Trophoblast cell (in vitro differentiated cells and primary cell): ENCODE measurements around the gene ART1.
A peak's percentile ranks its signal among the peaks of the same experiment; 100 is the strongest.

Source experiments
- DNase-seq, 2 donors: peaks; one replicate each; pipeline ENCODE4 v3.0.0-alpha.2; 2016
- H2AFZ ChIP-seq: 2 replicates; pipeline ENCODE4 v1.6.1; 2013; ENCODE audit warnings: low read length, moderate library complexity, mild to moderate bottlenecking; ENCODE audit not compliant: insufficient read depth, poor library complexity
- H2AK5ac ChIP-seq: 2 replicates; pipeline ENCODE4 v1.6.1; 2013; ENCODE audit warnings: mild to moderate bottlenecking, low read length
- H2BK120ac ChIP-seq: 2 replicates; pipeline ENCODE4 v1.6.1; 2013; ENCODE audit warnings: low read length, mild to moderate bottlenecking, moderate library complexity; ENCODE audit not compliant: insufficient read depth, poor library complexity
- H2BK12ac ChIP-seq: 2 replicates; pipeline ENCODE4 v1.6.1; 2013; ENCODE audit warnings: mild to moderate bottlenecking, low read length, moderate library complexity
- H2BK5ac ChIP-seq: 2 replicates; pipeline ENCODE4 v1.6.1; 2013; ENCODE audit warnings: low read length, low read depth, moderate library complexity, mild to moderate bottlenecking; ENCODE audit not compliant: poor library complexity
- H3K14ac ChIP-seq: 2 replicates; pipeline ENCODE4 v1.6.1; 2013; ENCODE audit warnings: mild to moderate bottlenecking, low read length
- H3K18ac ChIP-seq: 2 replicates; pipeline ENCODE4 v1.6.1; 2013; ENCODE audit warnings: mild to moderate bottlenecking, low read length
- H3K23ac ChIP-seq: 2 replicates; pipeline ENCODE4 v1.6.1; 2013; ENCODE audit warnings: low read length
- H3K27ac ChIP-seq: 2 replicates; pipeline ENCODE4 v1.5.1; 2013; ENCODE audit warnings: low read depth, mild to moderate bottlenecking, inconsistent platforms, low read length, moderate library complexity
- H3K27me3 ChIP-seq: 2 replicates; pipeline ENCODE4 v1.6.1; 2013; ENCODE audit warnings: inconsistent platforms, mild to moderate bottlenecking, low read length, moderate library complexity; ENCODE audit not compliant: insufficient read depth
- H3K36me3 ChIP-seq, 2 experiments: 1 replicate in 1 of 2; 2 replicates in 1 of 2; pipeline ENCODE4 v1.6.1; 2013; ENCODE audit warnings: low read length in 2 of 2, mild to moderate bottlenecking in 2 of 2, moderate library complexity in 1 of 2; ENCODE audit not compliant: insufficient read depth in 2 of 2, control insufficient read depth in 1 of 2
- H3K4ac ChIP-seq: 2 replicates; pipeline ENCODE4 v1.6.1; 2013; ENCODE audit warnings: low read depth, mild to moderate bottlenecking, low read length, moderate library complexity
- H3K4me1 ChIP-seq, 2 experiments: 1 replicate in 1 of 2; 2 replicates in 1 of 2; pipeline ENCODE4 v1.6.1; 2013; ENCODE audit warnings: low read length in 2 of 2, mild to moderate bottlenecking in 2 of 2, moderate library complexity in 1 of 2; ENCODE audit not compliant: insufficient read depth in 2 of 2, control insufficient read depth in 1 of 2
- H3K4me2 ChIP-seq: 2 replicates; pipeline ENCODE4 v1.6.1; 2013; ENCODE audit warnings: inconsistent platforms, mild to moderate bottlenecking, low read length, moderate library complexity
- H3K4me3 ChIP-seq: 2 replicates; pipeline ENCODE4 v1.5.1; 2013; ENCODE audit warnings: mild to moderate bottlenecking, low read depth, low read length, inconsistent platforms
- H3K79me1 ChIP-seq: one replicate; pipeline ENCODE4 v1.6.1; 2013; ENCODE audit warnings: low read length
- H3K79me2 ChIP-seq: 2 replicates; pipeline ENCODE4 v1.6.1; 2013; ENCODE audit warnings: low read length, mild to moderate bottlenecking; ENCODE audit not compliant: control insufficient read depth, insufficient read depth, poor library complexity
- H3K9ac ChIP-seq: 2 replicates; pipeline ENCODE4 v1.6.1; 2013; ENCODE audit warnings: mild to moderate bottlenecking, low read length
- H3K9me3 ChIP-seq: 2 replicates; pipeline ENCODE4 v1.6.1; 2013; ENCODE audit warnings: low read depth, mild to moderate bottlenecking, control low read depth, inconsistent platforms, low read length; ENCODE audit not compliant: insufficient read depth
- H4K12ac ChIP-seq: 2 replicates; pipeline ENCODE4 v1.6.1; 2013; ENCODE audit warnings: low read depth, mild to moderate bottlenecking, low read length, moderate library complexity
- H4K8ac ChIP-seq: 2 replicates; pipeline ENCODE4 v1.6.1; 2013; ENCODE audit warnings: low read depth, mild to moderate bottlenecking, low read length, moderate library complexity
- H4K91ac ChIP-seq: one replicate; pipeline ENCODE4 v1.6.1; 2013; ENCODE audit warnings: low read depth, mild to moderate bottlenecking, low read length, moderate library complexity
- WGBS: extraction: QIAGEN DNeasy Blood & Tissue Kit; methylation state at CpG from one replicate; pipeline ENCODE4 v1.1.7; 2013; ENCODE audit warnings: missing lambda C conversion rate; ENCODE audit not compliant: insufficient read length, insufficient coverage; ENCODE audit errors: extremely low coverage; 5-methylcytosine and 5-hydroxymethylcytosine counted together

Gene ART1

DNA sequence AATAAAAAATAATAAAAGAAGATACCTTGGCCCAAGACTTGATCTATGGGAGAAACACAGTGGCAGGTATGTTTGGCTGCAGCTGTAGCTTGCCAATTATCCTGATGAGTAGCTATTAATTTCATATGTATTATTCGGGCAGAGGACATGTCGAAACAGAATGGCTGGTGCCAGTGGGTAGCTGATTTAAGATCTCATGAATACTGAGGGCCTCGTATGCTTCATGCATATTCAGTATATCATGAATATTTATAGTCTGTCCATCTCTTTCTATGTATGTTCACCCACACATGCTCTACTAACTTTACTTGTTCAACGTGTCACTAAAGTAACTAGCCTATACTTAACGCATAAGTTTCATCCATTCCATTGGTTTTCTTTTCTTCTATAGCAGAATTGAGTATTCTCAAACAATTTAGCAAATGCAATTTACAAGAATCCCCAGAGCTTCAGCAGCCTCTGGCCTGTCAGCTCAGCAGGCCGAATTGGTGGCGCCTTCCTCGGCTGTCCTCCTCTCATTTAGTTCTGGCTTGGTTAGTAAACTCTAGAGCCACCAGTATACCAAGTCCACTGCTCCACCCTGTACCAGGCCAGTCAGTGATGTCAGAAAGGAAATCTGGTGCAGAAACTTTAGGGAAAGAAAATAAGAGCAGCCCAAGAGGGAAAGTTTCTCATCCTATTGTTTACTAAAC lies 21.0 kb upstream of the ART1 start:
- no peak overlapping the region for H4K12ac ChIP-seq
- no peak overlapping the region for H3K4me3 ChIP-seq
- H2BK12ac ChIP-seq = no peak overlapping the region
- H3K9ac ChIP-seq = no peak overlapping the region
- no peak overlapping the region for H3K4me2 ChIP-seq
- no peak overlapping the region for H4K91ac ChIP-seq
- no peak overlapping the region for H3K18ac ChIP-seq
- H2BK5ac ChIP-seq = no peak overlapping the region
- no peaks in the 10 kb centered on the region for H3K4me1 ChIP-seq
- WGBS = no CpG with 5 or more reads among the region's 8 CpGs
- no peak overlapping the region for H3K23ac ChIP-seq
- H3K4ac ChIP-seq = no peak overlapping the region
- H3K79me1 ChIP-seq = no peaks in the 10 kb centered on the region
- H2BK120ac ChIP-seq = no peak overlapping the region
- no peaks in the 10 kb centered on the region for H3K27me3 ChIP-seq
- H3K14ac ChIP-seq = no peak overlapping the region
- no peak overlapping the region for H2AFZ ChIP-seq
- peaks cover 4% of the 10 kb centered on the region for H3K9me3 ChIP-seq
- no peak overlapping the region for H2AK5ac ChIP-seq
- H3K79me2 ChIP-seq = no peaks in the 10 kb centered on the region
- H4K8ac ChIP-seq = no peak overlapping the region
- no peaks in the 10 kb centered on the region for H3K36me3 ChIP-seq
- H3K27ac ChIP-seq = no peak overlapping the region
- no peak for DNase-seq

DNA sequence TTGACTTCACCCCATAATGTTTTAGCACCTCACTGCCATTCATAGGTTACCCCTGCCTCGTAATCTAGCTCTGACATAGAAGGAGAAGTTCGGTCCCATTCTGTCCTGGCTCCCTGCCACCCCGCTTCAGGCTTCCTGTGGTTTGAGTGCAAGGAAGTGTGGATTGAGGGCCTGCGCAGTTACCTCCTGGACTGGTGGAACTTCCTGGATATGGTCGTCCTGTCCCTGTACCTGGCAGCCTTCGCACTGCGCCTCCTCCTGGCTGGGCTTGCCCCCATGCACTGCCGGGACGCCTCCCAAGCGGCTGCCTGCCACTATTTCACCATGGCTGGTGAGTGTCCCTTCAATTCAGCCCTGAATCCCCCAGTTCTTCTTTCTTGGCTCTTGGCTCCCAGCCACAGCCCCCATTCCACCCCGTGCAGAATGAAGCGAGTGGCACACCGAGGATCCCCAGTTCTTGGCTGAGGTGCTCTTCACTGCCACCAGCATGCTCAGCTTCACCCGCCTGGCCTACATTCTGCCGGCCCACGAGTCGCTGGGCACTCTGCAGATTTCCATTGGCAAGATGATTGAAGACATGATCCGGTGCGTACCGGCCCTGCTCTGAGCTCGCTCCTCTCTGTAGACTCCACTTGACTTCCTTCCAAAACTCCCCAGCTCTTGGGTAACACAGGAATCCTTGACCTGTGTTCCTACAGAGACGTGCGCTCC lies 18.5 kb upstream of the ART1 start:
- no peak overlapping the region for H4K91ac ChIP-seq
- no peak overlapping the region for H3K9ac ChIP-seq
- H4K8ac ChIP-seq = no peak overlapping the region
- no peak overlapping the region for H4K12ac ChIP-seq
- H3K27me3 ChIP-seq = no peaks in the 10 kb centered on the region
- H3K4me2 ChIP-seq = no peak overlapping the region
- H3K4me1 ChIP-seq = peaks cover 1 to 2% of the 10 kb centered on the region in 2 experiments
- peak in 1 of 2 donors; percentile 10 for DNase-seq
- no peak overlapping the region for H3K18ac ChIP-seq
- H2AFZ ChIP-seq = no peak overlapping the region
- H2BK5ac ChIP-seq = no peak overlapping the region
- H3K9me3 ChIP-seq = peaks cover 1% of the 10 kb centered on the region
- H2AK5ac ChIP-seq = peak overlapping the region; percentile 59
- no peaks in the 10 kb centered on the region for H3K79me2 ChIP-seq
- no peak overlapping the region for H3K14ac ChIP-seq
- H2BK120ac ChIP-seq = no peak overlapping the region
- H3K4me3 ChIP-seq = no peak overlapping the region
- peak overlapping the region; percentile 58 for H2BK12ac ChIP-seq
- H3K27ac ChIP-seq = no peak overlapping the region
- H3K36me3 ChIP-seq = no peaks in the 10 kb centered on the region
- H3K23ac ChIP-seq = no peak overlapping the region
- no CpG with 5 or more reads among the region's 23 CpGs for WGBS
- H3K79me1 ChIP-seq = no peaks in the 10 kb centered on the region
- H3K4ac ChIP-seq = no peak overlapping the region

DNA sequence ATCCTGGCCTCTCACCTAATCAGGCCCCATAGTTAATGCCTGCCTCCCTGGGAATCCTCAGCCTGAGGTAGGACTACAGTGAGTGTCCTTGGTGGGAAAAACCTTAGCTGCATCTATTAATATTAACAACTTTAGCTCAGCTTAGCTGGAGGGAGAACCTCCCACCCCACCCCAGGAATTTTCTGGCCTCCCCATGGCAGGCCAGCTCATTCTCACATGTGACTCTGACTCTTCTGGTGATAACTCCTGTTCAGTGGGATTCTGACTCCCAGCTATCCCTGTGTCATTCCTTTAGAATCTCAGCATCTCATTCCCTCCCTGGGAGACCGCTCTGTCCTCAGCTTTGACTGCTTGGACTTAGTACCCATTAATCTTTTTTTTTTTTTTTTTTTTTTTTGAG lies 17.6 kb upstream of the ART1 start:
- Histone ChIP-seq H2AK5ac (no peak overlapping the region), H3K4ac (no peak overlapping the region), H3K18ac (no peak overlapping the region), H3K14ac (no peak overlapping the region), H2BK120ac (no peak overlapping the region), H2BK5ac (no peak overlapping the region), H3K27me3 (no peaks in the 10 kb centered on the region), H3K4me1 (peaks cover 1 to 2% of the 10 kb centered on the region in 2 experiments), H4K12ac (no peak overlapping the region), H3K23ac (no peak overlapping the region), H3K27ac (no peak overlapping the region), H3K4me3 (no peak overlapping the region), H3K36me3 (no peaks in the 10 kb centered on the region), H3K4me2 (no peak overlapping the region), H2AFZ (no peak overlapping the region), H3K79me1 (no peaks in the 10 kb centered on the region), H4K91ac (no peak overlapping the region), H3K79me2 (no peaks in the 10 kb centered on the region), H3K9ac (no peak overlapping the region), H4K8ac (no peak overlapping the region), H3K9me3 (peaks cover 1% of the 10 kb centered on the region), H2BK12ac (no peak overlapping the region)
- no peak for DNase-seq
- no CpG with 5 or more reads among the region's 1 CpG for WGBS

DNA sequence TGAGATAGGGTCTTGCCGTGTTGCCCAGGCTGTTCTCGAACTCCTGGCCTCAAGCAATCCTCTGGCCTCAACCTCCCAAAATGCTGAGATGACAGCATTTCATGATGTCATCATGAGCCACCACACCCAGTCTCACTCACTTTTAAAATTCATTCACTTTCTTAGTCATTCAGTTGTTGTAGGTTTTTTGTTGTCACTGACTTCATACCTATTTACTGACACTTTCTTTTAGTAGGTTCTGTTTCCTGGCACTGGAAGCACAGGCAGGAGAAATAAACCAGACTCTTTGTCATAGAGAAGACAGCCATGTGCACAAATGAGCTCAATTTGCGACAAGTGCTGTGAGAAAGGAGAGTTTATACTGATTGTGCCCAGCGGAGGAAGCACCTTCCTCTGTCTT lies 13.6 kb upstream of the ART1 start:
- H3K27me3 ChIP-seq = no peaks in the 10 kb centered on the region
- no peak overlapping the region for H3K27ac ChIP-seq
- no peaks in the 10 kb centered on the region for H3K36me3 ChIP-seq
- no peak overlapping the region for H3K9ac ChIP-seq
- H3K79me1 ChIP-seq = no peaks in the 10 kb centered on the region
- H3K14ac ChIP-seq = no peak overlapping the region
- no peak overlapping the region for H2BK120ac ChIP-seq
- no peak overlapping the region for H4K8ac ChIP-seq
- H4K12ac ChIP-seq = no peak overlapping the region
- peaks cover 1% of the 10 kb centered on the region for H3K9me3 ChIP-seq
- WGBS = no CpG with 5 or more reads among the region's 4 CpGs
- no peak overlapping the region for H4K91ac ChIP-seq
- H3K4me2 ChIP-seq = no peak overlapping the region
- H3K23ac ChIP-seq = no peak overlapping the region
- H3K4ac ChIP-seq = no peak overlapping the region
- no peak overlapping the region for H3K18ac ChIP-seq
- no peak overlapping the region for H2BK5ac ChIP-seq
- H2BK12ac ChIP-seq = no peak overlapping the region
- H2AFZ ChIP-seq = no peak overlapping the region
- H3K79me2 ChIP-seq = no peaks in the 10 kb centered on the region
- H3K4me3 ChIP-seq = no peak overlapping the region
- H3K4me1 ChIP-seq = peaks cover 1 to 2% of the 10 kb centered on the region in 2 experiments
- DNase-seq = no peak
- no peak overlapping the region for H2AK5ac ChIP-seq
